ENCODE measurements around the gene MAN2A2. TPM values are rescaled to one million over a fixed set of nuclear protein-coding genes. Genes with fewer than 3 reads are reported as not detected.

Gene MAN2A2
- total RNA-seq, 1 donor from 2014 or later = 94.0 TPM

DNA sequence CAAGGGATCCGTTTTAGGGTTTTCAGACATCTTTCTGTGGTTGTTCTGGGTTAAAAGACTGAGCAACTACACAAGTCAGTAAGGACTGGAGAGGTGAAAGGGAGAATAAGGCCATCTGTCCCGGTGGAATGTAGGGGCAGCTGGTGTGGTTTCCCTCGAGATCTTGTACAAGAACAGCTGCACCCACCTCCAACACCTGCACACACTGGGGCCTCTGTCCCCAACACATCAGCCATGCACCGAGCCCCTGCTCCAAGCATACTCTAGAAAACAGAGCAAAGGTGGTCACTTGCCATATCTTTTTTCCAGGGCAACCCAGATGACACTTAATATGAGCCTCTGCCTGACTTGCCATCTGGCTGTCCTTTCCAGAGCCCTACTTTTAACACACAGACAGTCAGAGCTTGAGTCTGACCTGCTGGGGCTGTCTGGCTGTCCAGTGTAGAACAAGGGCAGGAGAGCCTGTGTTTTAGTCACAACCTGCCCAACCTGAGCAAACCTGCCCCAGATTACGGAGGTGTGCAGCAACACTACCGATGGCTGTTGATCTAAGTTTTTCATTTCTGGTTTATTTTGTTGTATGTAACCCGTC is 12.2 kb downstream of the MAN2A2 start:
- H3K9me3 ChIP-seq = no peaks in the 10 kb centered on the region
- peaks cover 3% of the 10 kb centered on the region for H3K4me1 ChIP-seq
- H3K27ac ChIP-seq = peak overlapping the region; percentile 51
- H3K4me3 ChIP-seq = no peak overlapping the region
- intact Hi-C loops (cut with DNase I) = no loop called here
- TF ChIP-seq, protein P1, sequence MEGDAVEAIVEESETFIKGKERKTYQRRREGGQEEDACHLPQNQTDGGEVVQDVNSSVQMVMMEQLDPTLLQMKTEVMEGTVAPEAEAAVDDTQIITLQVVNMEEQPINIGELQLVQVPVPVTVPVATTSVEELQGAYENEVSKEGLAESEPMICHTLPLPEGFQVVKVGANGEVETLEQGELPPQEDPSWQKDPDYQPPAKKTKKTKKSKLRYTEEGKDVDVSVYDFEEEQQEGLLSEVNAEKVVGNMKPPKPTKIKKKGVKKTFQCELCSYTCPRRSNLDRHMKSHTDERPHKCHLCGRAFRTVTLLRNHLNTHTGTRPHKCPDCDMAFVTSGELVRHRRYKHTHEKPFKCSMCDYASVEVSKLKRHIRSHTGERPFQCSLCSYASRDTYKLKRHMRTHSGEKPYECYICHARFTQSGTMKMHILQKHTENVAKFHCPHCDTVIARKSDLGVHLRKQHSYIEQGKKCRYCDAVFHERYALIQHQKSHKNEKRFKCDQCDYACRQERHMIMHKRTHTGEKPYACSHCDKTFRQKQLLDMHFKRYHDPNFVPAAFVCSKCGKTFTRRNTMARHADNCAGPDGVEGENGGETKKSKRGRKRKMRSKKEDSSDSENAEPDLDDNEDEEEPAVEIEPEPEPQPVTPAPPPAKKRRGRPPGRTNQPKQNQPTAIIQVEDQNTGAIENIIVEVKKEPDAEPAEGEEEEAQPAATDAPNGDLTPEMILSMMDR (IDR thresholded peaks at IDR 0.05) = no peak
- H3K27me3 ChIP-seq = no peaks in the 10 kb centered on the region
- no peak for ATAC-seq
- H3K36me3 ChIP-seq = peaks cover 99% of the 10 kb centered on the region
- no peak for DNase-seq

DNA sequence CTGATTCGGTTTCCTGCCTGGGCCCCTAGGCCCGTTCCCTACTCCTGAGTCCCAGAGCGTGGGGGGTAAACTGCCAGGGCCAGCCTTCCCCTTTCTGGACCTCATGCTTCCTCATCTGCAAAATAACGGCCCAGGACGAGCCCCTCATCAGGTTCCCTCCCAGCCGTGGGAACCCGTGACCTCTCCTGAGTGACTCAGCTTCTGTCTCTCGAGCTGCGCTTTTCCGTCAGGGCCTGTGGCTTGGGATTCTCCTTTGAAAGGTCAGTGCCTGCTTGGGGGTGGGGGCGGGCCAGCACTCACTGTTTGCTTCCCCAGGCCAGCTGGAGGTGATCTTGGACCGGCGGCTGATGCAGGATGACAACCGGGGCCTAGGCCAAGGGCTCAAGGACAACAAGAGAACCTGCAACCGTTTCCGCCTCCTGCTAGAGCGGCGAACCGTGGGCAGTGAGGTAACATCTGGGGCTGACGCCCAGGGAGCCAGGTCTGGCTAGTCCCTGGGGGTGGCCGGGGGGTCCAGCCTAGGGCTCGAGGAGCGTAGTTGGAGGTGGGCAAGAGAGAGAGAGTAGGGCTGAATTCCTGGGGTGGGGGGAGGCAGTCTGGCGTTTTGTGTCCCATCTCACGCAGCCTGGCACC is 12.8 kb downstream of the MAN2A2 start:
- Histone ChIP-seq H3K36me3 (peaks cover 99% of the 10 kb centered on the region), H3K4me3 (peak overlapping the region; percentile 23), H3K9me3 (no peaks in the 10 kb centered on the region), H3K27me3 (no peaks in the 10 kb centered on the region), H3K27ac (peak overlapping the region; percentile 51), H3K4me1 (peaks cover 3% of the 10 kb centered on the region)
- TF ChIP-seq, protein P1 (IDR thresholded peaks at IDR 0.05) = no peak
- intact Hi-C loops (cut with DNase I) = no loop called here
- ATAC-seq (peak; percentile 84), DNase-seq (peak; percentile 87)

DNA sequence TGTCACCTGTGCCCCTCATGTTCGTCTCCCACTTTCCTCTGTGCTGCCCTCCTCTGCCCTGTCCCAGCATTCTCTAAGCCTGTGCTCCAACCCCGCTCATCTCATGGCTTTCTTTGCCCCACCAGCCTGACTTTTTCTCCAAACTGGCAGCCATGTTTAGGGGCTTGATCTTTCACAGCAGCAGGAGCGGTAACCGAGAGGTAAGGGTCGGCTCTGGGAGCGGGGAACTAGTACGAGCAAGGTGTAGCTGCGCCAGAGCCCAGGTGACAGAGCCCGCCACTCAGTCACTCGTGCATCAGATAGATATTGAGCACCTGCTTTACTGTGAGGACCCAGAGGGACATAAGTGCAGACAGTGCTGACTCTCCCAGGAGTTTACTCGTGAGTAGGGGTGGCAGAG is 13.4 kb downstream of the MAN2A2 start:
- peaks cover 3% of the 10 kb centered on the region for H3K4me1 ChIP-seq
- H3K4me3 ChIP-seq = peak overlapping the region; percentile 23
- TF ChIP-seq, protein P1 (IDR thresholded peaks at IDR 0.05) = no peak
- no peak for ATAC-seq
- H3K9me3 ChIP-seq = no peaks in the 10 kb centered on the region
- intact Hi-C loops (cut with DNase I) = no loop called here
- H3K27ac ChIP-seq = no peak overlapping the region
- no peaks in the 10 kb centered on the region for H3K27me3 ChIP-seq
- peaks cover 99% of the 10 kb centered on the region for H3K36me3 ChIP-seq
- DNase-seq = no peak

DNA sequence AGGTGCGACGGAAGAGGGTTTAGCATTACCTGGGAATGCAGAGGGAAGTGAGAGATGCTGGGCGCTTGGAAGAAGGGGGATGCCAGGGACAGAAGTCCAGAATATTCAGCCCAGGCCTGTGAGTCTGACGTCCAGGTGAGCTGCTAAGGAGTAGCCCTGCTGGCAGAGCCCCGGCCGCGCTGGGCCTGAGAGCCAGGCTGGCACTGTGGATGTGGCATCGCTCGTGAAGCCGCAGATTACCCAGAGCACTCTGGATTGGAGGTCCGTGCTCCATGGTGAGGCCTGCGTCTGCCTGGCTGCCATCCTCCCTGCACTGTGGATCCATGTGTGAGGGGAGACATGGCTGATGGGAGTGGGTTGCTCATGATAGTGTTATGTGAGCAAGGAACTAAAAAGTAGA is 14.5 kb downstream of the MAN2A2 start:
- TF ChIP-seq, protein P1 (IDR thresholded peaks at IDR 0.05) = no peak
- DNase-seq (no peak), ATAC-seq (no peak)
- Histone ChIP-seq H3K36me3 (peaks cover 99% of the 10 kb centered on the region), H3K27ac (no peak overlapping the region), H3K27me3 (no peaks in the 10 kb centered on the region), H3K4me3 (no peak overlapping the region), H3K9me3 (no peaks in the 10 kb centered on the region), H3K4me1 (peaks cover 3% of the 10 kb centered on the region)
- intact Hi-C loops (cut with DNase I) = no loop called here

DNA sequence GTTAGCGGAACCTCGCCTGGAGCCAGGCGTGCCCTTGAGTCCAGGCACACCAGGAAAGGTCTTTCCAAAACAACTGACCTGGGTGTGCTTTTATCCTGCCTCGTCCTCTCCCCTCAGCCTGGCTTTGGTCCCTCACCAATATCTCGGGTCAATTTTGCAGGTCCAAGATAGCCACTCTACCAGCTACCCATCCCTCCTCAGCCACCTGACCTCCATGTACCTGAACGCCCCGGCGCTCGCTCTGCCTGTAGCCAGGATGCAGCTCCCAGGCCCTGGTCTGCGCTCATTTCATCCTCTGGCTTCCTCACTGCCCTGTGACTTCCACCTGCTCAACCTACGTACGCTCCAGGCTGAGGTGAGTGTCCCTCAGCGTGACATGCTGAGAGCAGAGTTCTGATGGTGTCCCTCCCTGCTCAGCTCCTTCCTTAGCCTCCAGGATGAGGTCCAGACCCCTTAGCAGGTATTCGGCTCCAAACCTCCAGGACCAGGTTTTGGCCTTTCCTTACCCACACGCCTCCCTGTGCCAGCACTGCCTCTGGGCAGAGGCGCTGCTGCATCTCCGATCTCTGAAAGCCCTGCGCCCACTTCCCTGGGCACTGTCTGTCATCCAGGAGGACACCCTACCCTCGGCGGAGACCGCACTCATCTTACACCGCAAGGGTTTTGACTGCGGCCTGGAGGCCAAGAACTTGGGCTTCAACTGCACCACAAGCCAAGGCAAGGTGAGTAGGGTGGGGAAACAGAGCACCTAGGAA is 15.1 kb downstream of the MAN2A2 start:
- ATAC-seq = no peak
- Histone ChIP-seq H3K27ac (no peak overlapping the region), H3K9me3 (no peaks in the 10 kb centered on the region), H3K4me1 (peaks cover 3% of the 10 kb centered on the region), H3K27me3 (no peaks in the 10 kb centered on the region), H3K36me3 (peaks cover 93% of the 10 kb centered on the region), H3K4me3 (no peak overlapping the region)
- intact Hi-C loops (cut with DNase I) = no loop called here
- DNase-seq = no peak
- TF ChIP-seq, protein P1 (IDR thresholded peaks at IDR 0.05) = no peak

All from upper lobe of right lung (tissue), 1 donor.